H54 (cell line): ENCODE data around the gene LY86.

ENCODE experiments used
- DNase-seq: peaks from one replicate; pipeline ENCODE4 v3.0.0; 2011; ENCODE audit warnings: low spot score, mixed read lengths; ENCODE audit not compliant: insufficient read length
- FAIRE-seq: peaks from 3 replicates; lab custom pipeline; 2011; peaks lifted over from hg19 to GRCh38; lab: Jason Lieb, UNC
- POLR2A ChIP-seq: IDR thresholded peaks from 2 replicates; pipeline ENCODE4 v1.6.1; 2011; ENCODE audit warnings: low read depth, mild to moderate bottlenecking, low read length

LY86 gene

GRCh38 chr6:6633898-6634734 lies 45.6 kb downstream of the LY86 start:
- FAIRE-seq (no peak), DNase-seq (no peak)
- TF ChIP-seq POLR2A, result no peak

- DNase-seq, result no peak
- no peak for TF ChIP-seq POLR2A
Measured at GRCh38 chr6:6634735-6635075, 46.2 kb downstream of the LY86 start.

GRCh38 chr6:6635291-6635690 lies 46.8 kb downstream of the LY86 start:
- no peak for DNase-seq
- TF ChIP-seq POLR2A, result no peak
- no peak for FAIRE-seq

More at GRCh38 chr6:6634735-6635075, 46.2 kb downstream of the LY86 start:
- no peak for FAIRE-seq

GRCh38 chr6:6635869-6636268 lies 47.3 kb downstream of the LY86 start:
- FAIRE-seq (no peak), DNase-seq (no peak)
- no peak for TF ChIP-seq POLR2A

- TF ChIP-seq POLR2A, result no peak
- DNase-seq, result no peak
Measured at GRCh38 chr6:6639572-6639971, 51.1 kb downstream of the LY86 start.

GRCh38 chr6:6640926-6641325 lies 52.4 kb downstream of the LY86 start:
- DNase-seq (no peak), FAIRE-seq (no peak)

More at GRCh38 chr6:6639572-6639971, 51.1 kb downstream of the LY86 start:
- no peak for FAIRE-seq

GRCh38 chr6:6643398-6643797 lies 54.9 kb downstream of the LY86 start:
- TF ChIP-seq POLR2A, result no peak
- FAIRE-seq (no peak), DNase-seq (no peak)

More at GRCh38 chr6:6640926-6641325, 52.4 kb downstream of the LY86 start:
- TF ChIP-seq POLR2A, result no peak

GRCh38 chr6:6645261-6645917 lies 56.9 kb downstream of the LY86 start:
- no peak for TF ChIP-seq POLR2A
- FAIRE-seq (no peak), DNase-seq (no peak)

- DNase-seq (no peak), FAIRE-seq (no peak)
- no peak for TF ChIP-seq POLR2A
Measured at GRCh38 chr6:6646384-6646783, 57.9 kb downstream of the LY86 start.

GRCh38 chr6:6646859-6647258 lies 58.3 kb downstream of the LY86 start:
- FAIRE-seq (no peak), DNase-seq (no peak)
- no peak for TF ChIP-seq POLR2A

GRCh38 chr6:6648692-6649343 lies 60.3 kb downstream of the LY86 start:
- DNase-seq (no peak), FAIRE-seq (no peak)
- no peak for TF ChIP-seq POLR2A

- FAIRE-seq, result no peak
- no peak for TF ChIP-seq POLR2A
Measured at GRCh38 chr6:6649824-6650349, 61.4 kb downstream of the LY86 start.

GRCh38 chr6:6650839-6651238 lies 62.3 kb downstream of the LY86 start:
- no peak for TF ChIP-seq POLR2A
- no peak for DNase-seq
- FAIRE-seq, result no peak

More at GRCh38 chr6:6649824-6650349, 61.4 kb downstream of the LY86 start:
- DNase-seq, result no peak

- TF ChIP-seq POLR2A, result no peak
- no peak for FAIRE-seq
- DNase-seq, result no peak
Measured at GRCh38 chr6:6651335-6651734, 62.8 kb downstream of the LY86 start.
